ENCODE measurements around the gene RAMP3. TPM values are rescaled to one million over a fixed set of nuclear protein-coding genes. Genes with fewer than 3 reads are reported as not detected.

Gene RAMP3
- total RNA-seq, 1 experiment from 2014 or later, result not detected

DNA sequence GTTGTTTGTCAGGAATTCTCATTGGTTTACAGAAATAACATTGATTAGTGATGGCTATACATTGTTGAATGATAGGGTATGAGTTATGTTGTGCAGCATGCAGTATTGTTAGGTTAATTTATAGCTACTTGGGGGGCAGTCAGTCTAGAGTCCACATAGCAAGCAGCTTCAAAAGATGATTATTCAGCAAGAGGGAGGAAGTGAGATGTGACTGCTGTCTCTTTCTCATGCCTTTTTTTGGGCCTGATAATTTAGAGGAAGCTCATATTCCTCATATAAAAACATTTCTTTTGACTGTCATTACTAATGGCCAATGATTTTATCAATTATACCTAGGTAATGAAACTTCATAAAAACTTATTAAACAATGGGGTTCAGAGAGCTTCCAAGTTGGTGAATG lies 42.7 kb upstream of the RAMP3 start:
- no peak for DNase-seq
- CTCF ChIA-PET, result no interaction called here
- H3K9me3 ChIP-seq (ENCODE audit: insufficient read depth, low read depth), result no peaks in the 10 kb centered on the region
- no peaks in the 10 kb centered on the region for H3K36me3 ChIP-seq (ENCODE audit: low read depth)
- H4K20me1 ChIP-seq (ENCODE audit: insufficient read depth), result peaks cover 4% of the 10 kb centered on the region; the same call in 1 of the 2 replicates
- H3F3A ChIP-seq (ENCODE audit: insufficient read depth, low read depth), result peaks cover 17% of the 10 kb centered on the region
- BruUV-seq (replicated peaks), result no TSS peak
- H3K4me1 ChIP-seq (replicated peaks; ENCODE audit: insufficient read depth), result peaks cover 13% of the 10 kb centered on the region
- H3K27me3 ChIP-seq (ENCODE audit: insufficient read depth, low read depth), result peaks cover 19% of the 10 kb centered on the region
- H3K9me2 ChIP-seq (ENCODE audit: insufficient read depth), result no peaks in the 10 kb centered on the region
- H3K4me2 ChIP-seq, result no peak overlapping the region
- POLR2A ChIA-PET (ENCODE audit: unreplicated experiment), result no interaction called here
- H3K4me3 ChIP-seq, result no peak overlapping the region
- peaks cover 23% of the 10 kb centered on the region for H3K79me2 ChIP-seq (ENCODE audit: low read depth)
- intact Hi-C loops (cut with micrococcal nuclease; ENCODE audit: unreplicated experiment), result no loop called here
- H3K27ac ChIP-seq, result no peak overlapping the region
- no peak overlapping the region for H2AFZ ChIP-seq
- no peak for TF ChIP-seq EZH2 (IDR thresholded peaks at IDR 0.05; ENCODE audit: low read depth)
- TF ChIP-seq, protein P1, sequence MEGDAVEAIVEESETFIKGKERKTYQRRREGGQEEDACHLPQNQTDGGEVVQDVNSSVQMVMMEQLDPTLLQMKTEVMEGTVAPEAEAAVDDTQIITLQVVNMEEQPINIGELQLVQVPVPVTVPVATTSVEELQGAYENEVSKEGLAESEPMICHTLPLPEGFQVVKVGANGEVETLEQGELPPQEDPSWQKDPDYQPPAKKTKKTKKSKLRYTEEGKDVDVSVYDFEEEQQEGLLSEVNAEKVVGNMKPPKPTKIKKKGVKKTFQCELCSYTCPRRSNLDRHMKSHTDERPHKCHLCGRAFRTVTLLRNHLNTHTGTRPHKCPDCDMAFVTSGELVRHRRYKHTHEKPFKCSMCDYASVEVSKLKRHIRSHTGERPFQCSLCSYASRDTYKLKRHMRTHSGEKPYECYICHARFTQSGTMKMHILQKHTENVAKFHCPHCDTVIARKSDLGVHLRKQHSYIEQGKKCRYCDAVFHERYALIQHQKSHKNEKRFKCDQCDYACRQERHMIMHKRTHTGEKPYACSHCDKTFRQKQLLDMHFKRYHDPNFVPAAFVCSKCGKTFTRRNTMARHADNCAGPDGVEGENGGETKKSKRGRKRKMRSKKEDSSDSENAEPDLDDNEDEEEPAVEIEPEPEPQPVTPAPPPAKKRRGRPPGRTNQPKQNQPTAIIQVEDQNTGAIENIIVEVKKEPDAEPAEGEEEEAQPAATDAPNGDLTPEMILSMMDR (conservative IDR thresholded peaks at IDR 0.05), result no peak

GRCh38 chr7:45116048-45116447 lies 41.5 kb upstream of the RAMP3 start:
- H3K27me3 ChIP-seq (ENCODE audit: insufficient read depth, low read depth), result peaks cover 19% of the 10 kb centered on the region
- ChIA-PET POLR2A (ENCODE audit: unreplicated experiment) (no interaction called here), CTCF (no interaction called here)
- intact Hi-C loops (cut with micrococcal nuclease; ENCODE audit: unreplicated experiment), result no loop called here
- H4K20me1 ChIP-seq (ENCODE audit: insufficient read depth), result no peaks in the 10 kb centered on the region
- H3K4me3 ChIP-seq, result no peak overlapping the region
- TF ChIP-seq, protein P1 (conservative IDR thresholded peaks at IDR 0.05), result no peak
- TF ChIP-seq EZH2 (IDR thresholded peaks at IDR 0.05; ENCODE audit: low read depth), result no peak
- H3K9me3 ChIP-seq (ENCODE audit: insufficient read depth, low read depth), result no peaks in the 10 kb centered on the region
- no peak overlapping the region for H3K4me2 ChIP-seq
- H3K4me1 ChIP-seq (replicated peaks; ENCODE audit: insufficient read depth), result peaks cover 6% of the 10 kb centered on the region; the same call in 1 of the 2 replicates
- BruUV-seq (replicated peaks), result no TSS peak
- DNase-seq, result no peak
- H3K36me3 ChIP-seq (ENCODE audit: low read depth), result no peaks in the 10 kb centered on the region
- H3F3A ChIP-seq (ENCODE audit: insufficient read depth, low read depth), result peaks cover 17% of the 10 kb centered on the region
- H3K79me2 ChIP-seq (ENCODE audit: low read depth), result peaks cover 12% of the 10 kb centered on the region
- H3K9me2 ChIP-seq (ENCODE audit: insufficient read depth), result no peaks in the 10 kb centered on the region
- no peak overlapping the region for H3K27ac ChIP-seq
- no peak overlapping the region for H2AFZ ChIP-seq

GRCh38 chr7:45117582-45117981 lies 40.0 kb upstream of the RAMP3 start:
- Histone ChIP-seq H3K9me2 (ENCODE audit: insufficient read depth) (no peaks in the 10 kb centered on the region), H4K20me1 (ENCODE audit: insufficient read depth) (no peaks in the 10 kb centered on the region), H3K4me1 (replicated peaks; ENCODE audit: insufficient read depth) (peaks cover under 1% of the 10 kb centered on the region; the same call in 1 of the 2 replicates), H3K27me3 (ENCODE audit: insufficient read depth, low read depth) (peaks cover 19% of the 10 kb centered on the region), H2AFZ (no peak overlapping the region), H3F3A (ENCODE audit: insufficient read depth, low read depth) (peaks cover 8% of the 10 kb centered on the region; the same call in 1 of the 2 replicates), H3K9me3 (ENCODE audit: insufficient read depth, low read depth) (no peaks in the 10 kb centered on the region), H3K4me2 (no peak overlapping the region), H3K36me3 (ENCODE audit: low read depth) (no peaks in the 10 kb centered on the region), H3K27ac (no peak overlapping the region), H3K4me3 (no peak overlapping the region), H3K79me2 (ENCODE audit: low read depth) (peaks cover 2% of the 10 kb centered on the region; the same call in 1 of the 2 replicates)
- CTCF ChIA-PET, result interaction anchor here (0.6 kb wide), 1 partner anchor 30 kb away, joined by 10 read pairs; no protein-coding TSS in a partner anchor
- intact Hi-C loops (cut with micrococcal nuclease; ENCODE audit: unreplicated experiment), result no loop called here
- DNase-seq, result no peak
- BruUV-seq (replicated peaks), result no TSS peak
- TF ChIP-seq, protein P1 (conservative IDR thresholded peaks at IDR 0.05), result no peak
- no peak for TF ChIP-seq EZH2 (IDR thresholded peaks at IDR 0.05; ENCODE audit: low read depth)
- POLR2A ChIA-PET (ENCODE audit: unreplicated experiment), result interaction anchor here (0.6 kb wide), 1 partner anchor 123 kb away, joined by 9 read pairs; no protein-coding TSS in a partner anchor
